ENCODE results near the gene BCAS1.

DNA sequence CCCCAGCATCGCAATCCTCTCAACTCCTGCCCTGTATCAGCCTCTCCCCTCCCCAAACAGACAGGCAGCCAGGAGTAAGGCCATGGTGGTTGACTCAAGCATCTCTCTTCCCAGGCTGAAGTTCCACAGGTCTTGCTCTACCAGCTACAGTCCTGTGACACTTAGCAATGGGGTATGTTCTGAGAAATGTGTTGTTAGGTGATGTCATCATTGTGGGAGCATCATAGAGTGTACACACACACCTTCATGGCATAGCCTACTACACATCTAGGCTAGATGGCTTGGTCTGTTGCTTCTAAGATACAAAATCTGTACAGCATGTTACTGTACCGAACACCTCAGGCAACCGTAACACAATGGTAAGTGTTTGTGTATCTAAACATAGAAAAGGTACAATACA, 29.5 kb upstream of the BCAS1 start:
- TF ChIP-seq, protein P1, sequence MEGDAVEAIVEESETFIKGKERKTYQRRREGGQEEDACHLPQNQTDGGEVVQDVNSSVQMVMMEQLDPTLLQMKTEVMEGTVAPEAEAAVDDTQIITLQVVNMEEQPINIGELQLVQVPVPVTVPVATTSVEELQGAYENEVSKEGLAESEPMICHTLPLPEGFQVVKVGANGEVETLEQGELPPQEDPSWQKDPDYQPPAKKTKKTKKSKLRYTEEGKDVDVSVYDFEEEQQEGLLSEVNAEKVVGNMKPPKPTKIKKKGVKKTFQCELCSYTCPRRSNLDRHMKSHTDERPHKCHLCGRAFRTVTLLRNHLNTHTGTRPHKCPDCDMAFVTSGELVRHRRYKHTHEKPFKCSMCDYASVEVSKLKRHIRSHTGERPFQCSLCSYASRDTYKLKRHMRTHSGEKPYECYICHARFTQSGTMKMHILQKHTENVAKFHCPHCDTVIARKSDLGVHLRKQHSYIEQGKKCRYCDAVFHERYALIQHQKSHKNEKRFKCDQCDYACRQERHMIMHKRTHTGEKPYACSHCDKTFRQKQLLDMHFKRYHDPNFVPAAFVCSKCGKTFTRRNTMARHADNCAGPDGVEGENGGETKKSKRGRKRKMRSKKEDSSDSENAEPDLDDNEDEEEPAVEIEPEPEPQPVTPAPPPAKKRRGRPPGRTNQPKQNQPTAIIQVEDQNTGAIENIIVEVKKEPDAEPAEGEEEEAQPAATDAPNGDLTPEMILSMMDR (IDR thresholded peaks at IDR 0.05) = no peak
- no peak for TF ChIP-seq POLR2A (IDR thresholded peaks at IDR 0.05)

All from right lobe of liver (tissue), 4 donors.